GM18517 (cell line): Measurements from ENCODE around the gene ZSWIM6.

Source experiments
- ATAC-seq: cut with Tn5 transposase; IDR thresholded peaks from one replicate; pipeline ENCODE4 v1.9.1; 2021; ENCODE audit warnings: mild to moderate bottlenecking, moderate library complexity; ENCODE audit not compliant: unreplicated experiment

The ZSWIM6 gene

DNA sequence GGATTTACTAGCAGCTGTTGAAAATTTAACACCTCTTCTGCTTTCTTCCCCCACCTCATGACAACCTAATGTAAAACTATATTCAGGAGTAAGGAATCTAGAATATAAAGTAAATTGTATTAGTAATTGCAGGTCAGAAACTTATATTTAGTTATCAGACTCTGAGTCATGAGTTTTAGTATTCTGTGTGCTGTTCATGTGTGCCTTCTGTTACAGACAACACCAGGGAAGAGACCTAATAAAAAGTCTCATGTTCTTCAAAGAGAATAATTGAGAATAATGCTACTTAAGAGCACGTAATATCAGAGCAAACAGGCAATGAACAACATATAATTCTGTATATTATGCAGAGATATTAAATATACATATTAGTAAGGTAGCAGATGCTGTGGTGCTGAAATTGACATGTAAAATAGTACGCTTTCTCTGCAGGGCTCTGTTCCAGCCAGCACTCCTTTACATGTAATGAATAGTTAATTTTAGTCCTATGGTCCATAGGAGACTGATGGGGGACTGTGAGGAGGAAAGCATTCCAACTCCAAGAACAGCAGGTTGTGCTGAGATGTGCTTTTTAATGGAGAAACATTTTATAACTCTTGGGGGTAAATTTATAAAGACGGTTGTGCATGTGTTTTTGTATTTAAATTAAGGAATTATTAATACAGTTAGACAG, 106.4 kb downstream of the ZSWIM6 start:
- no peak for ATAC-seq

- ATAC-seq = no peak
Observed at GRCh38 chr5:61440086-61440485, 108.0 kb downstream of the ZSWIM6 start.

- no peak for ATAC-seq
Observed at GRCh38 chr5:61440596-61440995, 108.5 kb downstream of the ZSWIM6 start.

GRCh38 chr5:61441742-61442141, 109.7 kb downstream of the ZSWIM6 start:
- no peak for ATAC-seq

DNA sequence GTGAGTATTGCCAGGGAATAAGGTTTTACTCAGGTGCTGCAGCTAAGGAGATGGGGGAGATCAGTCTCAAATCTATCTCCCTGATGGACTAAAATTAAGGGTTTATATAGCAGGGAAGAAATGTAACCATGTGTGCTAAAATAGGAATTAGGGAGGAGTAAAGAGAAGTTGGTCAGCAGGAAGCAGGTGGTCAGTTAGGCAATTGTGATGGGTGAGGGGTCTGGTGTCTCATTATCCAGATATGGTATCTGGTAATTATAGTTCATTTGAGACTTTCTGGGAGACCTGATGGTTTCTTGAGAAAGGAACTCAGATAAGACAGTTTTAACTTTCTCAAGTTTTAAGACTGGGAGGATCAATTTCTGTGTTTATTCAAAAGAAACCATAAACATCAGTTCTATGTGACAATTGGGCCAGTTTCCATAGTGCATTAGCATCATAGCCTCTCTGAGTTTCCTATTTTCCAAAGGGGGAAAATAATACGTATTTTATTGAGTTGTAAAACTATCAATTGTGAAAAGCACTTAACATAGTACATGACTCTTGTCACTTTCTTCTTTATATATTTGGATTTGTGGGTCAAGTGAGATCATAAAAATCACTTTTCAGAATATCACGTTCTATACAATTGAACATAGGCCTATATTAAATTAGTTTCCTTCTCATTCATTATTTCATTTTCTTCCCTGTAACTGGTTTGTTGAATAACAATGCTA, 115.9 kb downstream of the ZSWIM6 start:
- ATAC-seq = no peak

- no peak for ATAC-seq
Observed at GRCh38 chr5:61449804-61450492, 117.9 kb downstream of the ZSWIM6 start.

DNA sequence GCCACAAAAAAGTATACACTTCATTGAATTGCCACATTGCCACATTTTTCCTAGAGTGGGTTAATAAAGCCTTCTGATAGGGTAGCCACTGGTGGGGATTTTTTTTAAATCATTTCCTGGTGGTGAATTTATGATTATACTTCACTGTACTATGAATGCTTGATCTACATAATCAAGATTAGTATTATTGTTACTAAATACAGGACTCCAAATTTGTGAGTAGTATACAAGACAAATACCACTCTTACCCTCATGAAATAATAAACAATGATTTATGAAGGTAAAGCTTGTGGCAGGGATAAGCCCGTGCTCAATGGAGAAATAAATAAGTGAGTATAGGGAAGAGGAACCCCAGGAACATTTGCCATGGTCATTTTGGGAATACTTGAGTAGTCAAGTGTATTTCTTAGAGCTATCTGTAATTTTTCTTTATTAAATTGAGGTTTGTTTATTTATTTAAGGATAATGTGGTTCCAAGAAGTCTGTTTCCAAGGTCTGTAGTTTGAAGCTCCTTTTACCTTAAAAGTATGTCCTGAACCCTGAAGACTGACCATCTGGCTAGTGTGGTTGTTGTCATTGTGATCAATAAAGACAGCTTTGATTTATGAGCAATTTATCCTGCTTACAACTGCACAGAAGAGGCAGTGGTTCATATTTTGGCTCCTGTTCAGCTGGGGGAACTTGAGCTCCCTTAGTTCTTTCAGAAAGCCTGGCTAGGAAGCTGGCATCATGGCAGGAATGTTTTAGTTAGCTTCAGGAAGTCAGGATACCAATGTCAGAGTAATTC, 118.6 kb downstream of the ZSWIM6 start:
- no peak for ATAC-seq

DNA sequence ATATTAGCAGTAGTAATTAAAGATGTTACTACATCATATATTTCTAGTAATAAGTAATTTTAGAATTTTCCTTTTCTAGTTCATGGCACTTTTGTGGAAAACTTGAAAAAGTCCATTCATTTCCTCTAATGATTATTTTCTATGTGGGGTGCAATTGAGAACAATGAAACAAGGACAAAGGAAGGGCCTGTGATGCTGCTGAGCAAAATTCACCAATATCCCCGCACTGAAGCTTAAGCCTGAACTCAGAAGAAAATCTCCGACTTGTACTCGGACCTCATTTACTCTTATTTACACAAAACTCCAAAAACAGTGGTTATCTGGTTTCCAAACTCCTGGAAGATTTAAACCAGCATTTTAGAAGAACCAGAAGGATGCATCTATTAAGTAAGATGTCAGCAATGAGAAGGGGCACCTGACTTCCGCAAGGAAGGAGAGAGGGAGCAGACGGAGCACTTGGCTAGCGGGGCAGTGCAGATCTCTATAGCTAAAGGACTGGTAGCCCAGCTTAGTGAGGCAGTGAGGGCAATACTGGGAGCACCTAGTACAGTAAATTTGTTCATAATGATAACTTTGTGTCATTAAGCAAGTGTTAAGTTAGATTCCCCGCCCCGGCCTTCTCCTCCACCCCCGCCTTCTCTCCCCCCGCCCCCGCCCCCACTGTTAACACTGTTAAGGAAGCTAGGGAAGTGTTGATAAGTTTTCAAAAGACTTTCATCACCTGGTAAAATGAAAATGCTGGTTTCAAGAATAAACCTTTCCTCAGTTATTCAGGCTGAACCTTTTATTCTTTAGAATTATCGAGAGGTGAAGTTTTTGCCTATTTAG, 123.3 kb downstream of the ZSWIM6 start:
- ATAC-seq = no peak

DNA sequence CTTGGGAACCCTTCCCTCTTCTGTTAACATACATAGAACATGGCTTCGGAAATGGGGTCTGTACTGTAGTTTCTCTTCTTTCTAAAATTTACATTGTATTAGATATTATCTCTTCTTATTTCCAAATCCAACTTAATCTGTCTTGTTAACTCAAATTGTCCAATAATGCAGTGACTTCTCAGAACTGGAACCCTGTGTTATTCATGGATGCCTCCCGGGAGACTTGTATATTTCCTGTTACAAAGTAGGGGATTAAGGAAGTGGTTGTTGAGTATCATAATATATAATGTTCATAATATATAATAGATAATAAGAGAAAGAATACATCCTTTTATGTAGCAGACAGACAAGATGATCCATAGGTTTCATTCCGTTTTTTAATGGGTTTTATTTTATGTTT, 128.4 kb downstream of the ZSWIM6 start:
- ATAC-seq = no peak

DNA sequence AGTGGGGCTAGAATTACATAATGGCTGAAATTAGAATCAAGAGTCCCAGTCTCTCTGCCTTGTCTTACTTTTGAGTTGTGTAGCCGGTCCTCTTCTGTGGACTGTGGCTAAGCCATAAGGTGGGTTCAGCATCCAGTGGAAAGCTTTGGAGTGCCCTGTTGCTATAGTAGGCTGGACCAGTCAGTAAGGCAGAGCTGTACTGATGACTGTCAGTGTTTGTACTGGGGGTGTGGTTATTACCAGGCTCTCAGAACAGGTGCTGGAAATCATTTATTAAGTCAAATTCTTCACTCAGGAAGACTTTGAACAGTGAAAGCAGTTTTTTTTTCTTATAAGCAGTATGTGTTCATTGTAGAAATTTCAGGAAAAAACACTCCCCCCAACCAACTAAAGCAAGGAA, 129.4 kb downstream of the ZSWIM6 start:
- ATAC-seq = no peak

- ATAC-seq = no peak
Observed at GRCh38 chr5:61461926-61462325, 129.9 kb downstream of the ZSWIM6 start.

GRCh38 chr5:61463596-61463995, 131.5 kb downstream of the ZSWIM6 start:
- ATAC-seq = no peak

GRCh38 chr5:61464512-61464911, 132.5 kb downstream of the ZSWIM6 start:
- ATAC-seq = no peak

GRCh38 chr5:61465066-61465465, 133.0 kb downstream of the ZSWIM6 start:
- no peak for ATAC-seq

- ATAC-seq = no peak
Observed at GRCh38 chr5:61465496-61465895, 133.4 kb downstream of the ZSWIM6 start.

DNA sequence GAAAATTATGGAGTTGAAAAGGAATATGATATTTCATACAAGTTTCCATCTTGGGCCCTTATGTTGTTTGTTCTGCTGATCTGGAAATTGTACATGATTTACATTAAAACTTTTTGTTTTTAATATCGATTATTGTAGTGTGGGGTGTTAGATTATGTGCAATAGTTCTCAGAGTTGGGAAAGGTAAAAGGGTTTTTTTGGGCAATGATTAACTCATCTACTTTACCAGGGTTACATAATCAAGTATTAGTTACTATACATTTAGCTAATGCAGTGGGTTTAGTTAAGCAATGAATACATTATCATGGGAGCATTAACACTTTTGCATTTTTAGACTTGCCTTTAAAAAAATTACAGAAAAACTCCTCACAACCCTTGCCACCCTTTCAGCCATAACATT, 134.0 kb downstream of the ZSWIM6 start:
- no peak for ATAC-seq

DNA sequence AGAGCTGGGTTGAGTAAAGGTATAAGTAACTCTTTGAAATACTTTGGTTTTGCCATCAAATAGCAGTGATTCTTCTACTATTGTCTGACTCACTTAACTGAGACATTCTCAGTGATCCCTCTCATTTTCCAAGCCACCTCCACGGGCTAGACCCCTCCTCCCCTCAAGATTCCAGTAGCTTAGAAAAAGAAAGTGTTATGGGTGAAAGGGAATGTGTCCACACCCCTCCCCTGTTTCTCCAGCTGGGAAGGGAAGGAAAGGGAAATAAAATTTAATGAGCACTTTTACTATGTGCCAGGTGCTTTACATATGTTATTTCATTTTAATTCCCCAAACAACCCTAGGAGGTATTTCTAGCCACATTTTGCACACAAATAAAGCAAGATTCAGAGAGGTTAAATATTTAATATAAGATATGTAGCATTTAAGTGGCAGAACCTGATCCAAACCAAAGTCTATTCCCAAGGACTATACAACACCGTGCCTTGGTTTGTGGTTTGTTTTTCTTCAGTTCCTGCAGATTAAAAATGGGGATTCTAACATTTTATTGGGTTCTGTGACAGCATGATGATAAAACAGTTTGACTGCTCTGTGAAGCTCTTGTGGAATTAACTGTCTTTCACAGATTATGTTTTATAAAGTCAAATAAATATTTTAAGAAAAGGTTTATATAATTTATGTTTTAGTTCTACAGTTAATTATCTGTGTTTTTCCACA, 135.9 kb downstream of the ZSWIM6 start:
- ATAC-seq = no peak

DNA sequence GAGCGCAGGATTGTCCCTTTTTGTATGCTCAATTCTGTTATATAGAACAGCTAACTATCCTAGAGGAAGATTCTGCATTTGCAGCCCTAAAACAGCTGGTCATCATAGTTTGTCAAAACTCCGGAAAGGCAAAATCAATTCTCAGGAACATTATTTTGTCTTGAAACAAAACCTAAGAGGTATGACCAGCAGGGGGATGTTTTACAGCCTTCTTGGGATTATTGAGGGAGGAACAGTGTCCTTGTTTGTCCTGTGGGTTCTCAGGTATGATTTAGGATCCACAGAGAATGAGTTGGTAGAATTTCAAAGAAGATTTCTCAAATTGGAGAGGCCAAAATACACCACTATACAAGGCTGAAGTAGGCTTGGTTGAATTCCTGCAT, 136.4 kb downstream of the ZSWIM6 start:
- no peak for ATAC-seq

GRCh38 chr5:61471352-61471751, 139.3 kb downstream of the ZSWIM6 start:
- no peak for ATAC-seq
